GM18526 (cell line): Measurements from ENCODE around the gene KCNJ11.

Experiments used
- POLR2A ChIP-seq: IDR thresholded peaks from 3 replicates; pipeline ENCODE4 v1.6.1; 2011; ENCODE audit not compliant: insufficient read length; ENCODE audit errors: extremely low read depth

The KCNJ11 gene

DNA sequence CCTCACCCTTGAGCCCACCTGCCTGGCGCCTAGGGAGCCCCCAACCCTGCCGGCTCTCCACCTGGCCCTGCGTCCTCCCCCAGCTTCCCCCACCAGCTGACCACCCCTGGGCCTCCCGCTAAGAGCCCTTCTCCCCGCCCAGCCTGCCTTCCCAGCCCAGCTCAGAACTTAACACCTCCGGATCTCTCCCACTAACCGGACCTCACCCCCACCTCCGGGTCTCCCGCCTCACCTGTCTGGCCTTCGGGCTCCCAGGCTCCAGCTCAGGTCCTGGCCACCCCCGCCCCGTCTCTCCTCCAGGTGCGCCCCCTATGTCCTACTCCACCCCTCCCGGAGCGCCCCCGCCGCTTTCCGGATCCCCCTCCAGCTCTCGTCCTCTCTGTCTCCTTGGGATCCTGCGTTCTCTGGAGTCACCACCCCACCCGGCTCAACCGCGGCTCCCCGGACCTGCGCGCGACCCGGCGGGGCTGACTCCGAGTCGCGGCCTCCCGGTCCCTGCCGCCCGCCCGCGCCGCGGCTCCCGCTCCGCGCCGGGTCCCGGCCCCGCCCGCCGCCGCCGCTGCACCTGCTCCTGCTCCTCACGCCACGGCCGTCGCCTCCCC, at the start of gene KCNJ11:
Gene KCNJ11, minus strand, starts transcription at position 51 of the 602 bp plus-strand sequence. CDS start 568 bp downstream, outside the sequence.
- no peak for TF ChIP-seq POLR2A

- TF ChIP-seq POLR2A, result no peak
Observed at GRCh38 chr11:17437366-17437765, 48.9 kb upstream of the KCNJ11 start.

GRCh38 chr11:17434108-17434507, 45.6 kb upstream of the KCNJ11 start:
- TF ChIP-seq POLR2A, result no peak

- no peak for TF ChIP-seq POLR2A
Observed at GRCh38 chr11:17432002-17432401, 43.5 kb upstream of the KCNJ11 start.

- no peak for TF ChIP-seq POLR2A
Observed at GRCh38 chr11:17431139-17431538, 42.7 kb upstream of the KCNJ11 start.

DNA sequence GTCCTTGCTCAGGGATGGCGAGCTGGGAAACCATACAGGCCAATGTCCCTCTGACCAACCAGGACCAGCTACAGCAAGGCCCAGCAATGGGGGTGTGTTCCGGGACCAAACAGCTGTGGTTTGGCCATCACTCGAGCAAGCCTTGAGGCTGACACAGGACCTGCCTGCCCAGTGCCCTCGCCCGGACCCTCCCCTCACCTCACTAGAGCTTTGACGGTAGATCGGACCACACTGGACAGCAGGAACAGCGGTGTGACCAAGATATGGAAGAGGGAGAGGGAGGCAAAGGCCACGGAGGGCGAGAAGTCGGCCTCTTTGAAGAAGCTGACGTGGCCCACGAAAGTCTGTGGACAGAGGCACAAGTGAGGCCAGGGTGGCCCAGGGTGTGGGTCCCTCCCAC, 42.2 kb upstream of the KCNJ11 start:
- TF ChIP-seq POLR2A, result no peak

- TF ChIP-seq POLR2A, result no peak
Observed at GRCh38 chr11:17428925-17429324, 40.5 kb upstream of the KCNJ11 start.

GRCh38 chr11:17428261-17428660, 39.8 kb upstream of the KCNJ11 start:
- no peak for TF ChIP-seq POLR2A

DNA sequence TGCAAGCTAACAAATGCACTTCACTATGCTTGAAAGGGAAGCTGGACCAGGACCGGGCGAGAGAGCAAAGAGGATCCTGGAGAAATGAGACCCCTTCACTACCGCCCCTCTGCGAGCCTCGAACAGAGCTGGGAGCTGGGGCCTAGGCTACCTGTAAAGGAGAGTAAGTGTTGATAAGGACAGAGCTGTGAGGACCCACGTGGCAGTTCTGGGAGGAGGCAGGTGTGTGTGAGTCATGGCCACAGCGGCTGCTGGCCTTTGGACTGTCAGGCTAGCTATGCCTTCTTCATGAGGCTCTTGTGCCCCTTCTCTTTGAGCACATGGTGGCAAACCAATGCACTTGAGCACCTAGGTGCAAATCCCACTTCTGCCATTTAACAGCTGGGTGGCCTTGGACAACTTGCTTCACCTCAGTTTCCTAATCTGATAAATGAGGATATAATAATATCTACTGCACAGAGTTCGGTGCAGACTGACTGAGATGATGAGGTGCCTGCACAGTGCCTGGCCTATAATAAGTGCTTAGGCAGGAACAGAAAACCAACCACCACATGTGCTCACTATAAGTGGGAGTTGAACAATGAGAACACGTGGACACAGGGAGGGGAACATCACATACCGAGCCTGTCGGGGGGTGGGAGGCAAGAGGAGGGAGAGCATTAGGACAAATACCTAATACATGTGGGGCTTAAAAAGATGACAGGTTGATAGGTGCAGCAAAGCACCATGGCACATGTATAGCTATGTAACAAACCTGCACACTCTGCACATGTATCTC, 35.3 kb upstream of the KCNJ11 start:
- TF ChIP-seq POLR2A, result no peak

DNA sequence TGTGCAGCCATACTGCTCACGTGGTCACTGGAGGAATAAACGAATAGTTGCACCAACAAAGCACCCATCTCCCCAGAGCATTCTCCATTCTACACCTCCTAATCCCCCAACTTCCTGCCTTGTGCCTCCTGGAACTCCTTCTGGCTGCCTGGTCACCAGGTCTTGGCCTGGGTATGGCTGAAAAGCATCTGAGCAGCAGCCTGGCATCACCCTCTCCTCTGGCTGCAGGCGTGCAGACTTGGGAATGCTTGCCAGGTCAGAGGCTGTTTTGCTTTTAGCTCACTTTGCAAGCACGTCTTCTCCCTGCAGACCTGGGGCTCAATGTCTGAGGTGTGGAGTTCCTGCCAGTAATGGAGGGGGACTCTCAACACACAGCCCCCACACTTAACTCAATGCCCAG, 33.3 kb upstream of the KCNJ11 start:
- TF ChIP-seq POLR2A, result no peak

DNA sequence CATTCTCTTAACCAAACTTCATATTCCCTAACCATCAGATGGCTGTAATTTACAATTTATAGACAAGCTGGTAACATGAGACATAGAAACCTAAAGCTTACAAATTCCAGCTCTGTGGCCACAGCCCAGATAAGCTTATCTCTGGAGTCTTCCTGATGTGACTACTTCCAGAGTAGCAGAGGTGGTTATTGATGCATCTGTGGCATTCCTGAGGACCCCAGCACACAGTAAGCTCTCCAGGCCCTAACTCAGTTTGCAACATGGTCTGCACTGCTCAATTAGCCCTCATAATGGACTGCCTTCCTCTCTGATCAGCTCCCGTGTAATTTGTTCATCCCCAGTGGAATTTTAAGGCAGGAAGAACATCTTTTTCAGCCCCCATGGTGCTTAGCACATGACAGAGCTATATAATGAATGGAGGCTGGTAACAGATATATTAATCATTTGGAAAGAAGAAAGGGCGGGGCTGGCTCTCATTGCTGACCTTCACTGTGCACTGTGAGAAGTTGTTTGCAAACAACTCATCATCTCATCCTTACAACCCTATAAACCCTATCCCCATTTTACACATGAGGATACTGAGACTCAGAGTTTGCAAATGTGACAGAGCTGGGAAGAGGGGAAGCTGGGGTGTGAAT, 30.1 kb upstream of the KCNJ11 start:
- TF ChIP-seq POLR2A, result no peak

GRCh38 chr11:17416492-17416891, 28.0 kb upstream of the KCNJ11 start:
- TF ChIP-seq POLR2A, result no peak

DNA sequence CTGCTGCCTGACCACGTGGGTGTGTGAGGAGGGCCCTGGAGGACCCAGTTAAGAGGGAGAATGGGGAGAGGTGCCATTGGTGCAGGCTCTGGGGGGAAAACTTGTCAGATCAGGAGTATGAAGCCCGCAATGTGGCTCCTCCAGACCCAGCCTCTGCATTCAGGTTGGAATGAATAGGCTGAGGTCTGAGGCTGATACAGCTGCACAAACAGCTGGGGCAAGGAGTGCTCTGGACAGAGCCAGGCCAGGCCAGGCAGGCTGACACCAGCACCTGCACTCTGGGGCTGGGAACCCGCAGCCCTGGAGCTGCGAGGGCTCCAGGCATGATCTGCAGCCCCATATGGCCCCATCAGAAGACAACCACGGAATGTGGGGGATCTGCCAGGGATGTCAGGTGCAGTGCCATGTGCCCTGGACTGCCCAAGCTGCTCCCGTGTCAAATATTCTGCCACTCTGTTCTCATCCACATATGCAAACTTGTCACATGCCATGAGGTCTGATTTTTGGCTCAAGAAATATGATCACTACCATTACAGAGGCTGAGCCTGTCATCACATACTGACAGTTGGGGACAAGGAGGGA, 27.2 kb upstream of the KCNJ11 start:
- TF ChIP-seq POLR2A, result no peak

DNA sequence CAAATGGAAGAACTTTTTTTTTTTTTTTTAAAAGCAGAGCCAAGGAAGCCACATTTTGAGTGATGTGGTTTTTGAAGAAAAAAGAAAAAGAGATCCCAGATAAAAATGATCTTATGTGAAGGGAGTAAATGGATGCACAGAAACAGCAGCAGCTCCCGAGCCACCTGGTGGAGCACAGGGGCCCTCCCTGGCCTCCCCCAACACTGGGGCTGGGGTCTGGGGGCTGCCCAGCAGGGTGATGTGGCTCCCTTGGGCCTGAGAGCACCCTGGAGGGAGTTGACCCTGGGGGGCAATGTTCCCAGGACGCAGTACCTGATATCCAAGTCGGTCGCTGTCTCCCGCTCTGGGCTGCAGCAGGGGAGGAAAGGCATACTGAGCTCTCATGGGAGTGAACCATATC, 26.5 kb upstream of the KCNJ11 start:
- no peak for TF ChIP-seq POLR2A

DNA sequence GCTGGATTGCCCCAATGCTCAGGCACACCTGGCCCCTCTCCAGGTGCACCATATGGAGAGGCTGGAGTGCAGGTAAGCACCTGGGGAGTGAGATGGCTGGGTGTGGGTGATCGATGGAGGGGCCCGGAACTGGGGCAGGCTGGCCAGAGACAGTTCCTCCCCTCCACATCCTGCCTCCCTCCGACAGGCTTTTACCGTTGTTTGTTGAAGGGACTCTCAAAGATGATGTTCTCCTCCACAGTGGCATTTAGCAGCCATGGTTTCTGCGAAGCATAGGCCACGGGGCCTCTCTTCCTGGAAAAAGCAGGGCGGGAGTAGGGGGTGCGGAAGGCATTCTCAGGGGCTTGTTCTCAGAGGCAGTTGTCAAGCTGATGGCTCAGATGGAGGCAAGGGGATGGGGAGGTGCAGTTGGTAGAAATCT, 25.9 kb upstream of the KCNJ11 start:
- TF ChIP-seq POLR2A, result no peak

DNA sequence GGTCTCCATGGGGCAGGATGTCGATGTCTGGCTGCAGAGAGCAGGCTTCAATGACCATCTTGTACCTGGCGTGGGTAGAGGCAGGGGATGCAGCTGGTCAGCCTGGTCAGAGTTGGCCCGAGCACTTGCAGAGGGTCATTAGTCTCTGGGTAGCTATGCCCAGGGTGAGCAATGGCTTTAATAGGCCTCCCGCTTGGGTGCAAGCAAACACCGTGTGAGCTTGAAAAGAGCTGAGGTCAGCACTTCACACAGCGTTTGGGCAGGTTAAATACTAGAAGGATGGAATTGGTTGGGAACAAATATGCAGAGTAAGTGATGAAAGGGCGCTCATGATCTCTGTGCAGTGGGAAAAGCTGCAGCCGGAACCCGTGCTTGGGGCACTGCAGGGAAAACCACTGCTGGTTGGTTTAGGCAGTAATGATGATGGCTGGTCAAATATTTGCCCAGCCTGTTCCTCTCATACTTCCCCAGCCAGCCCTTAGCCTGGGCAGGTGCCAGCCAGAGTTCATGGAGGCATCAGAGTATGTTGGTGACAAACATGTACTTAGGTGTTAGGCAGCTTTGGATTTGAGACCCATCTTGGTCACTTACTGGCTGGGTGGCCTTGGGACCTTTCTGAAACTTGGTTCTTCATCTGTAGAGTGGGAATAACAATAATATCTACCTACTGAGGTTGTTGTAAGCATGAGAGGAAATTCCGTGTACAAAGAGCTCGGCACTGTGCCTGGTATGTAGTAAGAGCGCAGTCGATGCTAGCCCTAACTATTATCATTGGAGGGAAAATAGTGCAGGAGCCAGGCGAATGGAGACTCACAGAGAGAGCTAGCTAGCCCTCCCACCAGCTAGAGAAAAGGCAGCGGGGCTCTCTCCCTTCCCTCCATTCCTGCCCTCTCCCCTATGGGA, 25.2 kb upstream of the KCNJ11 start:
- no peak for TF ChIP-seq POLR2A
